Islet of Langerhans (tissue), 1 donor: ENCODE measurements around the gene ERCC8.

ENCODE experiments used
- FAIRE-seq: peaks from one replicate; lab custom pipeline; 2011; peaks lifted over from hg19 to GRCh38; lab: Jason Lieb, UNC

Gene ERCC8

DNA sequence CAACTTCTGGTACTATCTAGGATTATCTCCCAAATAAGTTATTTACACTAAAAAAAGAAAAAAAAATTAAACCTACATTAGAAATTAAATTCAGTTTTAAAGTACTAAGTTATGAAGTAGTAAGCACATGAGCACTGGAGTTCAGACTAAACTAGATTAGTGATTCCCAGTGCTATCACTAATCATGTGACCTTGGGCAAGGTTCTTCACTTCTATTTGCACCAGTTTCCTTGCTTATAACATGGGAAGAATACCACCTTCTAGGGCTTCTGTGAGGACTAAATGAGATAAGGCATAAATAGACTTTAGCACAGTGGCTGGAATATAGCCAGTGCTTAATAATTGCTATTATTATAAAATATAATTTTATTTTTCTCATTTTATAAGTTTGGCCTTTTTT is 111.3 kb downstream of the ERCC8 start:
- FAIRE-seq = no peak

DNA sequence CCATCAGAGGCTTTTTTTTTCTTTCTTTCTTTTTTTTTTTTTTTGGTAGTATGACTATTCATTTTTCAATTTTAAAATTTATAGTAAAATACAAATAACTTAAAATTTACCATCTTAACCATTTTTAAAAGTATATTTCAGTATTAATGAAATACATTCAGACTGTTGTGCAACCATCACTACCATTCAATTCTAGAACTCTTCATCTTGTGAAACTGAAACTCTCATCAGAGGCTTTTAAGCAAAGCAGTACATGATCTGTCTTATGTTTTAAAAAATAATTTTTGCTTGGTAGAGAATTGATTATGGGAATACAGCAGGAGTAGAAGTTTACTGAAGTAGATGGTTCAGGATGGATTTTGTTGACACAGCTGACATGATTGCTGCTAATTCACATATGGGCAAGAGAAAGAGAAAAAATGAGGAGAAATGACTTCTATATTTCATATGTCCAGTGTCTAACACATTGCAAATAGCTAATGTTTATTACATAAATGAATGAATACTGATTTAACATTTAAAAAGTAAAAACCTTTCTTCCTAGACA is 114.2 kb downstream of the ERCC8 start:
- FAIRE-seq = peak; percentile 77

DNA sequence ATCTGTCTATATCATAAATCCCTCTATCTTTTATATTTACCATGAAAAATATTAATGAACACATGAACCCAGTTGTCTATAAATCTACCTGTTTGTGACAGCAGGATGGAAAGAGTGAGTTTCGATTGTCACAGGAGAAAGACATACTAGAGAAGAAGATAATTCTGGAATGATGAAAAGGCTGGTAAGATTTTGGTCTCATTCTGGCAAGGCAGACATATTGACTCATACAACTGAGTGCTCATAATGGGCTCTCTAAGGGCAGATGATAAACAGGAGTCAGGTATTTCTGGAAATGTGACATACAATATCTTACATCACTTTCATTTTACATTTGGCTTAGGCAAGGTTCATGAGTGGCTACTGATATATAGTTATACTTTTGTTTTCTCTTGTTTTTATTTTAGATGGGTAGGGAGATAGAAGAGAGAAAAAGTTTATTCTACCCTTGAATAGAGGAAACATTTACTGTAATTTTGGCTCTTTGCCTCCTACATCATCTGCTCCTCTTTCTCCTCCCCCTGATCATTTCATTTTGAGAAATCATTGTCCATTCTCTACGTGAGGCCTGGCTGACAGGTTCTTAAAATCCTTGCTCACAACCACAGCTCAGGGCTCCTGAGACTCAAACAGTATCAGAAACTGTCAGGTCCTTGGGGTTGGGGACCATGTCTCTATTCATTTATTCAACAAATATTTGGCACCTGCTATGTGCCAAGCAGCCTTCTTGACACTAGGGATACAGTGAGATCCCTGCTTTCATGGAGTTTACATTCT is 115.2 kb downstream of the ERCC8 start:
- FAIRE-seq = no peak

DNA sequence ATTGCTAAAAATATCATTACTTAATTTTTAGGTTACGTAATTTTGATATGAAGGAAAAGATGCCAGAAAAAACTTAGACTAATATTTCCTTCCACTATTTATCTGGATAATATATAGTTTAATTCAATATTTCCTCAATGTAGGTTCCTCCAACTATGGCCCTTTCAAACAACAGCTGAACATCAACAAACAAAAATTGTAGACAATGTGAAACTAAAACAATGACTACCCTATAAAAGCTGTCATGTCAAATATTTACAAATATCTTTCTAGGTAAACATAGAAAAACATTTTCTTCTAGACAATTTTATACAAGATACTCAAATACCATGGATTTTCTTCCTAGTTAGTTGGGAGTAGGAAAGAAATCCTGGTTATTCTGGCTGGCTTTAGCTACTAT is 117.7 kb downstream of the ERCC8 start:
- FAIRE-seq = no peak

DNA sequence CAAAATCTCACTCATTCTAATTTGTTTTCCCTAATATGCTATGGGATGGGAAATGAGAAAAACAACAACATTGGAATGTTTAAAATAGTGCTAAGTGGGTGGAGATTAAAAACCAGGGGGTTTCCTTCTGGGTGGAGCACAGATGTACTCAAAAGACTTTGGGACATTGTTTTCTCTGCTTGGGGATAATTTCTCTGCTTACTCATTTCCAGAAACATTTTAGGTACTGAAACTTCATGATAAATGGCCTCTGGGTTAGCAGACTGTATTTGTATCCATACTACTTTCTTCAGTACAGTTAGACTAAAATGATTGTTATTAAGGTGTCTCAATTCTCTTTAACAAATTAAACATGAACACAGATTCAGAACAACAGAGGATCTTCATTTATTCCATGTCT is 118.2 kb downstream of the ERCC8 start:
- FAIRE-seq = no peak
